HL-60 (cell line): ENCODE data around the gene CPLX4.

Experiments
- DNase-seq, 2 experiments: peaks; one replicate each; pipeline ENCODE4 v3.0.0-alpha.2; 2010 to 2020; ENCODE audit warnings: low read depth in 1 of 2, low spot score in 1 of 2
- H3K27ac ChIP-seq: fragments of 250-450 bp; sonication (Bioruptor Pico); replicated peaks from 2 replicates; pipeline ENCODE4 v1.5.1; 2020; ENCODE audit warnings: mild to moderate bottlenecking, moderate library complexity
- H3K27me3 ChIP-seq: fragments of 250-450 bp; sonication (Bioruptor Pico); 2 replicates; pipeline ENCODE4 v1.5.1; 2021; ENCODE audit warnings: mild to moderate bottlenecking, moderate library complexity; ENCODE audit not compliant: insufficient read depth, poor library complexity, severe bottlenecking
- H3K4me3 ChIP-seq: replicated peaks from 2 replicates; pipeline ENCODE4 v1.5.1; 2011; ENCODE audit warnings: mild to moderate bottlenecking, control low read depth, low read length; ENCODE audit not compliant: insufficient read depth
- CTCF ChIP-seq: IDR thresholded peaks from one replicate; pipeline ENCODE4 v1.5.1; 2011; ENCODE audit warnings: low read length, control low read depth, inconsistent platforms; ENCODE audit not compliant: insufficient read depth
- GABPA ChIP-seq: IDR thresholded peaks from 2 replicates; pipeline ENCODE4 v1.6.1; 2012; ENCODE audit warnings: low read depth
- POLR2AphosphoS5 ChIP-seq: IDR thresholded peaks from 2 replicates; pipeline ENCODE4 v1.6.1; 2012; ENCODE audit warnings: low read depth
- REST ChIP-seq: IDR thresholded peaks from 2 replicates; pipeline ENCODE4 v1.6.1; 2012; ENCODE audit warnings: low read depth; ENCODE audit not compliant: insufficient replicate concordance
- SPI1 ChIP-seq: IDR thresholded peaks from 2 replicates; pipeline ENCODE4 v1.6.1; 2012; ENCODE audit warnings: low read depth, mild to moderate bottlenecking, borderline replicate concordance

The CPLX4 gene

DNA sequence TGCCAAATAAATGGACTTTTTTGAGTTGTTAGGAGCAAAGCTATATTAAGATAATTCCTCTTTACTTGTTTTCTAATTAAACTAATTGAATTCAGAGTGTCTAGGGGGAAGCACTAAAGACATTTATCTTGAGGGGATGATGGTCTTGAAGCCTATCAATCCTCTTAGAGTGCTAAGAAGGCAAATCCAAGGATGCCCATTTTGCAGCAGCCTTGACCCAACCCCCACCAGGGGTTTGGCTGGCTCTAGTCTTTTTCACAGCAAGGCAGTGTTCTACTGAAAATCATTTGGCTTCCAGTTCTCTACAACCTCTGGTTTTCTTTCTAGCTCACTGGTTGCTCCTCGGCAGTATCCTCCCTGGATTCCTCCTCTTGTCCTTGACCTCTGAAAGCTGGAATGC is 38.7 kb downstream of the CPLX4 start:
- DNase-seq = no peak
- no peak for TF ChIP-seq REST
- TF ChIP-seq GABPA = no peak
- no peak for TF ChIP-seq CTCF
- no peak for TF ChIP-seq SPI1
- no peak for TF ChIP-seq POLR2AphosphoS5
- Histone ChIP-seq H3K4me3 (no peak overlapping the region), H3K27ac (no peak overlapping the region), H3K27me3 (peaks cover 58% of the 10 kb centered on the region)

DNA sequence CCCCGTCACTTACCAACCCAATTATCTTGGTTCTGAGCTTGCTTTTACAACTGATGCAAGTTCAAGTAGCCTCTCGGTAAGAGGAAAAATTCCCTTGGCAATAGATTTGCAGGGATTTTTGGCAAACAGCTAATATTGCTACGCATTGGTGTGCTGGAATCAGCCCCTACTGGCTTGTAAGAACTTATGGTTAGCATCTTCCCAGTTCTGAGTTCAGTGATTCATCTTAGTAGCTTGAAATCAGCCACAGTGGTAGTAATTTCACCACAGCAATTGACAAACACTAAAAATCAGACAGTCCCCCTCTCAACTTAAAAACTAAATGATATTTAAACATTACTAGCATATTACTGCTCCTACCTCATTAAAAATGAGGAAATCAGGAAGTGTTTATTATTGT is 39.3 kb downstream of the CPLX4 start:
- Histone ChIP-seq H3K27ac (no peak overlapping the region), H3K4me3 (no peak overlapping the region), H3K27me3 (peaks cover 63% of the 10 kb centered on the region)
- no peak for TF ChIP-seq CTCF
- no peak for TF ChIP-seq POLR2AphosphoS5
- no peak for DNase-seq

- TF ChIP-seq REST (no peak), SPI1 (no peak), GABPA (no peak), POLR2AphosphoS5 (no peak), CTCF (no peak)
- Histone ChIP-seq H3K27me3 (peaks cover 65% of the 10 kb centered on the region), H3K4me3 (no peak overlapping the region), H3K27ac (no peak overlapping the region)
- no peak for DNase-seq
Measured at GRCh38 chr18:59278793-59279192, 39.7 kb downstream of the CPLX4 start.

GRCh38 chr18:59276047-59276446 is 42.4 kb downstream of the CPLX4 start:
- Histone ChIP-seq H3K27ac (no peak overlapping the region), H3K27me3 (peaks cover 77% of the 10 kb centered on the region), H3K4me3 (no peak overlapping the region)
- no peak for DNase-seq
- TF ChIP-seq REST = no peak
- no peak for TF ChIP-seq POLR2AphosphoS5
- TF ChIP-seq GABPA = no peak
- TF ChIP-seq SPI1 = no peak
- no peak for TF ChIP-seq CTCF
